B cell (primary cell): ENCODE data around the gene KCNQ2.

Source experiments
- CTCF ChIP-seq: fragments of 200-600 bp; IDR thresholded peaks from one replicate; pipeline ENCODE4 v1.8.0; 2022; ENCODE audit warnings: antibody characterized with exemption, mild to moderate bottlenecking
- EZH2 ChIP-seq: IDR thresholded peaks from 2 replicates; pipeline ENCODE4 v1.6.1; 2012; ENCODE audit warnings: borderline replicate concordance, low read depth, mild to moderate bottlenecking, moderate library complexity, low read length; ENCODE audit not compliant: insufficient read depth, poor library complexity, severe bottlenecking

- TF ChIP-seq CTCF (no peak), EZH2 (no peak)
Observed at GRCh38 chr20:63417097-63417737, 55.2 kb downstream of the KCNQ2 start.
